ENCODE measurements around the gene TH.

The TH gene

GRCh38 chr11:2177076-2177475 is 5.5 kb upstream of the TH start:
- DNase-seq = no peak

GRCh38 chr11:2176389-2176900 is 4.8 kb upstream of the TH start:
- DNase-seq = no peak

- no peak for DNase-seq
Observed at GRCh38 chr11:2175659-2176058, 4.0 kb upstream of the TH start.

GRCh38 chr11:2174361-2174760 is 2.7 kb upstream of the TH start:
- no peak for DNase-seq

GRCh38 chr11:2173761-2174160 is 2.1 kb upstream of the TH start:
- no peak for DNase-seq

- DNase-seq = no peak
Observed at GRCh38 chr11:2173150-2173693, 1.6 kb upstream of the TH start.

- DNase-seq = no peak
Observed at GRCh38 chr11:2172676-2173075, 1.1 kb upstream of the TH start.

- no peak for DNase-seq
Observed at GRCh38 chr11:2169626-2170570, 1.7 kb downstream of the TH start.

- no peak for DNase-seq
Observed at GRCh38 chr11:2169005-2169378, 2.6 kb downstream of the TH start.

- no peak for DNase-seq
Observed at GRCh38 chr11:2168286-2169004, 3.2 kb downstream of the TH start.

- no peak for DNase-seq
Observed at GRCh38 chr11:2167141-2168045, 4.2 kb downstream of the TH start.

- DNase-seq = peak; percentile 76
Observed at GRCh38 chr11:2166091-2166851, 5.3 kb downstream of the TH start.

- no peak for DNase-seq
Observed at GRCh38 chr11:2165571-2165970, 6.0 kb downstream of the TH start.

GRCh38 chr11:2164861-2165555 is 6.6 kb downstream of the TH start:
- DNase-seq = no peak

- no peak for DNase-seq
Observed at GRCh38 chr11:2164081-2164480, 7.5 kb downstream of the TH start.

- DNase-seq = no peak
Observed at GRCh38 chr11:2163428-2163978, 8.1 kb downstream of the TH start.

GRCh38 chr11:2160736-2161259 is 10.8 kb downstream of the TH start, which contains the start of gene INS:
Gene INS (minus strand): TSS chr11:2161209. CDS start chr11:2160971, 238 bp downstream.
- DNase-seq = no peak

- no peak for DNase-seq
Observed at GRCh38 chr11:2159536-2160413, 11.8 kb downstream of the TH start.

- DNase-seq = no peak
Observed at GRCh38 chr11:2158966-2159365, 12.6 kb downstream of the TH start.
